Mesenteric fat pad (tissue), 1 donor: Measurements from ENCODE around the gene TCP11L2. TPM values are rescaled to one million over a fixed set of nuclear protein-coding genes. Genes with fewer than 3 reads are reported as not detected.
"Not testable (repeated sequence)": the region's sequence is repeated elsewhere in the genome, so short reads cannot be mapped to it uniquely, and the experiment has no call there.

ENCODE experiments used
- DNase-seq: peaks from one replicate; pipeline ENCODE4 v3.0.0-alpha.2; 2020; ENCODE audit warnings: low spot score
- total RNA-seq: library from RNA; stranded (reverse); fragmentation: NEBNext Ultra II Directional; extraction: Animal tissue kit (Norgen Biotek cat#: 25700); gene quantifications from one replicate; pipeline ENCODE4 v1.2.1, GENCODE V29; 2021
- donor health status: DM: yes; HTN: yes; CAD: no.

TCP11L2 gene
- total RNA-seq, 1 donor from 2014 or later, result 19.4 TPM

DNA sequence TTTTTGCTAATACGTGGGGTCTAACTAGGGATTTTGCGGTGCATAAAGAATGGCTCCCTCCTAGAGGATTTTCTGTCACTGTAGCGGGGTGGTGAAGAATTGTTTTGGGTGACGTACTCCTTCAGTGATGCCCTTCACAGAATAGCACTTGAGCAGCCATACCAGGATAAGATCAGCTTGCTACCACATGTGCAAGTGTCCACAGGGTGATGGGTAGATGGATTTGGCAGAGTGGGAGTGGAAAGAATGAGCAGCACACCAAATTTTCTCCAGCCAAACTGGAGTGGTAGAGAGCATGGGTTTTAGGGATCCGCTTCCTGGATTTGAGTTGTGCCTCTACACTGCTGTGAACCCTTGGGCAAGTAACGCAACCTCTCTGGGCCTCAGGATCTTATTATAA lies 2.3 kb downstream of the TCP11L2 start:
- DNase-seq, result no peak

DNA sequence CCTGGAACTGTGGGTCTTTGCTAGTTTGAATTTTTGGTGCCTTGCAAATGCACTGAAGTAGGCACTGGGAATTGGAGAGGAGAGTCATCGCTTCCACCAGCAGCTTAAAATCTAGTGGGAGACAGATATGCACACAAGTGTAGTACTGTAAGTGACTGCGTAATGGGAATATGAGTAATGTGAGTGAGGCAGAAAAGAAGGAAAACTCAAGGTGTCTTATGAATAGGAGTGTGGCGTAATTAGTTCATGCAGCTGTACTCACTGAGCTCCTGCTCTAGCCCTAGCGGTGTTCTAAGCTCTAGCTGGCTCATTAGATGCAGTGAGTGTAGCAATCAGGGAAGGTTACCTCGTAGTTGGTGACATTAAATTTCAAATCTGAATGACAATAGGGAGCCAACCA lies 2.8 kb downstream of the TCP11L2 start:
- DNase-seq, result no peak

GRCh38 chr12:106307181-106307580 lies 4.6 kb downstream of the TCP11L2 start:
- no peak for DNase-seq

GRCh38 chr12:106308121-106308520 lies 5.6 kb downstream of the TCP11L2 start:
- DNase-seq, result no peak

GRCh38 chr12:106308611-106309010 lies 6.1 kb downstream of the TCP11L2 start:
- DNase-seq, result no peak

DNA sequence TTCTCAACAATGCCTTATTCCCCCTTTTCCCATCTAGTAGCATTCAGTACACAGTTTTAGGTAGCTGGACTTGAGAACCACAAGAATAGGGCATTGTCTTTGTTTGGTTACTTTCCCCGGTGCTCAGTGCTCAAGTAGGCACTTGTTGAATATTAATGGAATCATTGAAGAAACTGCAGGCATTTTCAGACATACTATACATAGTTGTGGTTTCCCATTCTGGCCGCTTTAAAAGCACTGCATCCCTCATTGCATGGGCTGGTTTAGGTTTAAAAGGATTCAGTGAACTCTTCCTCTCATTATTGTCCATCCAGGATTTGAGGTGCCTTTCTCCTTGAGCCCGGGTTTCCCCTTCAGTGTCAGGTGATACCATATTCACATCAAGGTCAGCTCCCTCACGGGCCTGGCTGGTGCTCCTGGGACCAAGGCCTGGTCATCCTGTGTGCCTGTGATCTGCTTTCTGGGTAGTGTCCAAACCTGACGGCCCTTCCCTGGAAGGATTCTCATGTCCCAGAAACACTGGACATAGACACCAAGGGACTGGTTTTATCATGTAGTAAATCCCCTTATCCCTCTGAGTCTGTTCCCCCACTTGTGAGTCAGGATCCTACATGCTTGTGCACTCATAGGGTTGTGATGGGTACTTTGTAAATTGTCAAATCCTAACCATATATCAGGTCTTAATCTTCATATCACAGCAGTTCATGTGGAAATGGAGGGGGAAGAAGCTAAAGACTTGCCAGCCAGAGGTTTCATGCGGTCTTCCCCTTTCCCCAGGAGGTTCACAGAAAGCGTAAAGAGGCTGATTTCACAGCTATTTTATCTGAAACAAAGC lies 7.4 kb downstream of the TCP11L2 start:
- DNase-seq, result no peak

GRCh38 chr12:106310687-106311086 lies 8.2 kb downstream of the TCP11L2 start:
- DNase-seq, result no peak

DNA sequence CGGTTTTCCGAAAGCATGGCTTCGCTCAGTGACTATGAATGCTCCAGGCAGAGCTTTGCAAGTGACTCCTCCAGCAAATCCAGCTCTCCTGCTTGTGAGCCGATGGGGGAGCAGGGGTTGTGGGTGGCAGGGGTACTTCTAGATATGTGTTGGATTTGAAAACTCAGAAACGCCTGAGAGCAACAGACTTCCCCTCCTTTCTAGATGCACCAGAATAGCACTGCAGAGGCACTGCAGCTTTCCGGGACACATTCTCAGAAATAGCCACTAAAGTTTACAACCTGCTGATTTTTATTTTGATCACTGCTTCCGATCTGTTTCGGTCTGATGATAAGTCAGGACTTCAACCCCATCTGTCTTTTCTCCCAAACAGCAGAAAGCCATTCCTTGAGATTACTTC lies 8.6 kb downstream of the TCP11L2 start:
- DNase-seq, result no peak

DNA sequence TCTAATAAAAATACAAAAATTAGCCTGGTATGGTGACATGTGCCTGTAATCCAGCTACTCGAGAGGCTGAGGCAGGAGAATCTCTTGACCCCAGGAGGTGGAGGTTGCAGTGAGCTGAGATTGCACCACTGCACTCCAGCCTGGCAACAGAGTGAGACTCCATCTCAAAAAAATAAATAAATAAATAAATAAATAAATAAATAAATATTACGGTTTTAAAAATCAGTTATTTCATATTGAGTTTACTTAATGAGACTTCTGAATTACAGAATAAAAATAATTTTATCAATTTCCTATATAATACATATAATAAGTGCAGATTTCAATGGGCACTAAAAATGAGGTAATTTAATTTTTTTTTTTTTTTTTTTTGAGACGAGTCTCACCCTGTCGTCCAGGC lies 10.9 kb downstream of the TCP11L2 start:
- DNase-seq, result not testable (repeated sequence)

- DNase-seq, result no peak
These were observed 13.0 kb downstream of the TCP11L2 start for GRCh38 chr12:106315523-106315922.

DNA sequence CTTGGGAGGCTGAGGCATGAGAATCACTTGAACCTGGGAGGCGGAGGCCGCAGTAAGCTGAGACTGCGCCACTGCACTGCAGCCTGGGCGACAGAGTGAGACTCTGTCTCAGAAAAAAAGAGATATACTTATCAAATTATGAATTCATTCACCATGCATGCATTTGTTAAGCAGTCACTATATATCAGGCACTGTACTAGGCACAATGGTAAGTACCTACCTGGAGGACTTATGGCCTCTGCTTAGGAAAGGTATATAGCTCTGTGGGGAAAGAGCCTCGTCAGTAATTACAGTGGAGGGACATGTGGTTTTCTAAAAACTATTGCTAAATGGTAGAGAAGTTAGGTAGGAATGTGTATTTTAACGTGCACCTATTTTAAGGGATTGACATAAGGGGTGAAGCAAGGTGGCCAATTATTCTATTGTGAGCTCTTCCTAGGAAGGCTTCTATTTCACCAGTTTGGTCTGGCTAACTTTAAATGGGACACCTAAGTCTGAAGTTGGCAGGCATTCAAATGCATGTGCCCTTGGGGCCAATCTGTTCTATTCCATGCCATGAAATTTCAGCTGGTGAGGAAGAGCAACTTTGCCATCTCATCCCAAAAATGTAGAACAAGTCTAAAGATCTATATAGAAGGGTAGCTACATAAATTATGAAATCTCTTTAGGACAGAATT lies 15.0 kb downstream of the TCP11L2 start:
- no peak for DNase-seq

GRCh38 chr12:106321139-106321850 lies 18.8 kb downstream of the TCP11L2 start:
- no peak for DNase-seq

GRCh38 chr12:106323537-106323936 lies 21.0 kb downstream of the TCP11L2 start:
- DNase-seq, result no peak

GRCh38 chr12:106327309-106327869 lies 24.9 kb downstream of the TCP11L2 start:
- DNase-seq, result no peak

GRCh38 chr12:106328735-106329134 lies 26.2 kb downstream of the TCP11L2 start:
- no peak for DNase-seq

DNA sequence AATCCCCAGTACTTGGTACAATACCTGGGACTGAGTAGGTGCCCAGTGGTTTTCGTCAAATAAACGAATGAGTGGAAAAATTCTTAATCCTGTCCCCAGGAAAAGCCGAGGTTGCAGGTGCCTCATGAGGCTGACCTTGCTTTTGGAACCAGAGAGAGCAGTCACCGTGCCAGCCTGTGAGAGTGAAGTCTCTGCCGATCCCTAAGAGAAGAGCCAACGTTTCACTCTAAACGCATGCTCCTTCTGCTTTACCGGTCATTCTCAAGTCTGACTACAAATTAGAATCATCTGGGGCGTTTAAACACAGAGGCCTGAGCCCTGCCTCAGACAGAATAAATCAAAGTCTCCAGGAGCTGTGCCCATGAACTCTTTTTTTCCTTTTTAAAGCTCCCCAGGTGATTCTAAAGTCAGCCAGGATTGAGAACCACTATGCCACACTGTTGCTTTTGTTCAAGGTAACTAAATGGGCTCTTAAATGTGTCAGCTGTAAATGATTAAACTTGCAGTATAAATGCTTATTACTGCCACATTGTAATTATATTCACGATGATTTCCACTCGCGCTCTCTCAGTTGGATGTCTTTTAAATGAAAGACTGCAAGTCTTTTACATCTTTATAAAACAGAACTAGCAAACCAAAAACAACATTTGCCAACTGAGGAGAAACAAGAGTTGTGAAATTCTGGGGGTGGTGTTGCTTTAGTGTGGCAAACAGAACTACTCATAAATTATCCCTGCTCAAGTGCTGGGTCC lies 26.9 kb downstream of the TCP11L2 start:
- no peak for DNase-seq

- DNase-seq, result no peak
These were observed 29.1 kb downstream of the TCP11L2 start for GRCh38 chr12:106331599-106331998.

- DNase-seq, result no peak
These were observed 30.0 kb downstream of the TCP11L2 start for GRCh38 chr12:106332536-106332935.

- DNase-seq, result no peak
These were observed 30.5 kb downstream of the TCP11L2 start for GRCh38 chr12:106333010-106333409.

- DNase-seq, result no peak
These were observed 31.2 kb downstream of the TCP11L2 start for GRCh38 chr12:106333756-106334155.
